HEK293 (cell line): ENCODE results near the gene HID1.

Experiments
- EGR2 ChIP-seq: fragments of 450-650 bp; formaldehyde crosslinking; IDR thresholded peaks from 2 replicates; pipeline ENCODE4 v1.5.1; 2016; ENCODE audit warnings: low read depth, missing biosample characterization, missing genetic modification characterization
- GFI1B ChIP-seq: fragments of 450-650 bp; formaldehyde crosslinking; IDR thresholded peaks from 2 replicates; pipeline ENCODE4 v1.5.1; 2016; ENCODE audit warnings: missing biosample characterization, missing genetic modification characterization
- GLIS1 ChIP-seq: fragments of 450-650 bp; formaldehyde crosslinking; IDR thresholded peaks from 2 replicates; pipeline ENCODE4 v1.5.1; 2016; ENCODE audit warnings: missing biosample characterization, missing genetic modification characterization
- PATZ1 ChIP-seq: fragments of 450-650 bp; formaldehyde crosslinking; IDR thresholded peaks from 2 replicates; pipeline ENCODE4 v1.5.1; 2016; ENCODE audit warnings: missing biosample characterization, missing genetic modification characterization
- PRDM6 ChIP-seq: fragments of 450-650 bp; formaldehyde crosslinking; IDR thresholded peaks from 2 replicates; pipeline ENCODE4 v1.5.1; 2017; ENCODE audit warnings: missing biosample characterization, missing genetic modification characterization
- RBAK ChIP-seq: fragments of 450-650 bp; formaldehyde crosslinking; IDR thresholded peaks from 2 replicates; pipeline ENCODE4 v1.5.1; 2016; ENCODE audit warnings: missing biosample characterization, missing genetic modification characterization
- SP7 ChIP-seq: fragments of 450-650 bp; formaldehyde crosslinking; IDR thresholded peaks from 2 replicates; pipeline ENCODE4 v1.5.1; 2016; ENCODE audit warnings: missing biosample characterization, missing genetic modification characterization
- YY2 ChIP-seq: fragments of 450-650 bp; formaldehyde crosslinking; IDR thresholded peaks from 2 replicates; pipeline ENCODE4 v1.5.1; 2016; ENCODE audit warnings: missing biosample characterization, missing genetic modification characterization
- ZBTB1 ChIP-seq: fragments of 450-650 bp; formaldehyde crosslinking; IDR thresholded peaks from 2 replicates; pipeline ENCODE4 v1.5.1; 2016; ENCODE audit warnings: missing biosample characterization, missing genetic modification characterization
- ZBTB10 ChIP-seq: fragments of 450-650 bp; formaldehyde crosslinking; IDR thresholded peaks from 2 replicates; pipeline ENCODE4 v1.5.1; 2016; ENCODE audit warnings: missing biosample characterization, missing genetic modification characterization
- ZBTB17 ChIP-seq: fragments of 450-650 bp; formaldehyde crosslinking; IDR thresholded peaks from 2 replicates; pipeline ENCODE4 v1.5.1; 2016; ENCODE audit warnings: missing biosample characterization, missing genetic modification characterization
- ZEB2 ChIP-seq: fragments of 450-650 bp; formaldehyde crosslinking; IDR thresholded peaks from 2 replicates; pipeline ENCODE4 v1.5.1; 2016; ENCODE audit warnings: missing biosample characterization, missing genetic modification characterization
- ZNF121 ChIP-seq: fragments of 450-650 bp; formaldehyde crosslinking; IDR thresholded peaks from 2 replicates; pipeline ENCODE4 v1.5.1; 2016; ENCODE audit warnings: missing biosample characterization, missing genetic modification characterization
- ZNF169 ChIP-seq: fragments of 450-650 bp; formaldehyde crosslinking; IDR thresholded peaks from 2 replicates; pipeline ENCODE4 v1.5.1; 2016; ENCODE audit warnings: missing biosample characterization, missing genetic modification characterization
- ZNF18 ChIP-seq: fragments of 450-650 bp; formaldehyde crosslinking; IDR thresholded peaks from 2 replicates; pipeline ENCODE4 v1.5.1; 2016; ENCODE audit warnings: missing biosample characterization, missing genetic modification characterization
- ZNF280C ChIP-seq: fragments of 450-650 bp; formaldehyde crosslinking; IDR thresholded peaks from 2 replicates; pipeline ENCODE4 v1.5.1; 2016; ENCODE audit warnings: missing biosample characterization, missing genetic modification characterization
- ZNF302 ChIP-seq: fragments of 450-650 bp; formaldehyde crosslinking; IDR thresholded peaks from 2 replicates; pipeline ENCODE4 v1.5.1; 2016; ENCODE audit warnings: missing biosample characterization, missing genetic modification characterization, low read depth
- ZNF341 ChIP-seq: fragments of 450-650 bp; formaldehyde crosslinking; IDR thresholded peaks from 2 replicates; pipeline ENCODE4; 2016; ENCODE audit warnings: low read depth, missing biosample characterization, missing genetic modification characterization
- ZNF37A ChIP-seq: fragments of 450-650 bp; IDR thresholded peaks from 2 replicates; pipeline ENCODE4 v1.5.1; 2018; ENCODE audit warnings: missing biosample characterization, missing genetic modification characterization
- ZNF398 ChIP-seq: fragments of 450-650 bp; formaldehyde crosslinking; IDR thresholded peaks from 2 replicates; pipeline ENCODE4 v1.5.1; 2017; ENCODE audit warnings: missing biosample characterization, missing genetic modification characterization
- ZNF423 ChIP-seq: fragments of 450-650 bp; formaldehyde crosslinking; IDR thresholded peaks from 2 replicates; pipeline ENCODE4 v1.5.1; 2016; ENCODE audit warnings: missing biosample characterization, missing genetic modification characterization
- ZNF473 ChIP-seq: fragments of 450-650 bp; formaldehyde crosslinking; IDR thresholded peaks from 2 replicates; pipeline ENCODE4 v1.5.1; 2017; ENCODE audit warnings: missing biosample characterization, missing genetic modification characterization
- ZNF501 ChIP-seq: fragments of 450-650 bp; formaldehyde crosslinking; IDR thresholded peaks from 2 replicates; pipeline ENCODE4 v1.5.1; 2016; ENCODE audit warnings: missing biosample characterization, missing genetic modification characterization
- ZNF548 ChIP-seq: fragments of 450-650 bp; formaldehyde crosslinking; IDR thresholded peaks from 2 replicates; pipeline ENCODE4 v1.5.1; 2016; ENCODE audit warnings: missing biosample characterization, missing genetic modification characterization
- ZNF600 ChIP-seq: fragments of 450-650 bp; formaldehyde crosslinking; IDR thresholded peaks from 2 replicates; pipeline ENCODE4 v1.5.1; 2016; ENCODE audit warnings: missing biosample characterization, missing genetic modification characterization
- ZNF837 ChIP-seq: fragments of 450-650 bp; formaldehyde crosslinking; IDR thresholded peaks from 2 replicates; pipeline ENCODE4 v1.5.1; 2016; ENCODE audit warnings: missing biosample characterization, missing genetic modification characterization

Gene HID1

GRCh38 chr17:75010683-75011400, 38.3 kb upstream of the HID1 start (continued):
- TF ChIP-seq ZNF837 (tag by site-specific recombination) (no peak), SP7 (tag by site-specific recombination) (peak; percentile 70), ZNF423 (no peak), ZNF341 (tag by site-specific recombination) (peak; percentile 36; the same call in 1 of the 2 replicates), ZNF600 (tag by site-specific recombination) (peak; percentile 86), PATZ1 (tag by site-specific recombination) (peak; percentile 95), ZNF121 (no peak), ZNF548 (tag by site-specific recombination) (no peak), ZBTB10 (tag by site-specific recombination) (no peak), ZBTB1 (tag by site-specific recombination) (no peak), GLIS1 (tag by site-specific recombination) (peak; percentile 63), ZNF169 (tag by site-specific recombination) (no peak), ZNF501 (tag by site-specific recombination) (no peak), YY2 (tag by site-specific recombination) (no peak), ZNF302 (tag by site-specific recombination) (no peak), EGR2 (tag by site-specific recombination) (no peak), ZBTB17 (tag by site-specific recombination) (no peak), ZNF473 (tag by site-specific recombination) (no peak), ZNF37A (tag by site-specific recombination) (no peak), RBAK (tag by site-specific recombination) (no peak), ZNF398 (tag by site-specific recombination) (peak; percentile 33), GFI1B (tag by site-specific recombination) (no peak), ZNF280C (tag by site-specific recombination) (no peak), ZNF18 (no peak), PRDM6 (no peak), ZEB2 (tag by site-specific recombination) (no peak)
